Upper lobe of left lung (tissue), 4 donors: ENCODE results near the gene PTPRG.

Experiments used
- CTCF ChIP-seq, 6 experiments: fragments of 450-650 bp in 4 of 6; fragments of 200-600 bp in 2 of 6; sonication (generic) in 2 of 6; IDR thresholded peaks; one replicate each; pipeline ENCODE4 v1.5.1; 2016 to 2019; ENCODE audit warnings: antibody characterized with exemption in 6 of 6
- POLR2A ChIP-seq, 4 donors: fragments of 450-650 bp; IDR thresholded peaks; one replicate each; pipeline ENCODE4 v1.5.1; 2016 to 2017; ENCODE audit warnings: antibody characterized with exemption in 4 of 4, mild to moderate bottlenecking in 2 of 4
- POLR2AphosphoS5 ChIP-seq, 2 donors: sonication (generic); formaldehyde crosslinking; IDR thresholded peaks; one replicate each; pipeline ENCODE4 v1.5.1; 2017; ENCODE audit warnings: antibody characterized with exemption in 2 of 2

- TF ChIP-seq POLR2AphosphoS5 (IDR thresholded peaks at IDR 0.05) (no peak), CTCF (IDR thresholded peaks at IDR 0.05) (no peak), POLR2A (IDR thresholded peaks at IDR 0.05) (no peak)
Measured at GRCh38 chr3:61626484-61626883, 65.1 kb downstream of the PTPRG start.
